Measurements from ENCODE around the gene STXBP1.

Gene STXBP1

DNA sequence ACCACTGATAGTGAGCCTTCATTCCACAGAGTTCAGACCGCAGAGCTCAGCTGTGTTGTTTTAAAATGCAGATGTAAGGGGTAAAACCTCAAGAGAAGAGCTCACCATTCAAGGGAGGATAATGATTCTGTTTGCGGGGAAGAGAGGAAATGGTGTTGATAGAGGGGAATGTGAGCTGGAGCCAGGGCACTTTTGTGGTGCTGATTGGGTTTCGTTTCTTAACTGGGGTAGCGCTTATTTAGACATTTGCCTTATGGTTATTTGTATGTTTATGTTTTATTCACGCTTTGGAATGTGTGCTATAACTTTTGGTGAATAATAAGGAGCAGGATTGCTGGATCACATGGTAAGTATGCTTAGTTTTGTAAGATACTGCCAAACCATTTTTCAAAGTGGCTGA lies 42.5 kb downstream of the STXBP1 start:
- no peak for DNase-seq (ENCODE audit: low read depth)

DNA sequence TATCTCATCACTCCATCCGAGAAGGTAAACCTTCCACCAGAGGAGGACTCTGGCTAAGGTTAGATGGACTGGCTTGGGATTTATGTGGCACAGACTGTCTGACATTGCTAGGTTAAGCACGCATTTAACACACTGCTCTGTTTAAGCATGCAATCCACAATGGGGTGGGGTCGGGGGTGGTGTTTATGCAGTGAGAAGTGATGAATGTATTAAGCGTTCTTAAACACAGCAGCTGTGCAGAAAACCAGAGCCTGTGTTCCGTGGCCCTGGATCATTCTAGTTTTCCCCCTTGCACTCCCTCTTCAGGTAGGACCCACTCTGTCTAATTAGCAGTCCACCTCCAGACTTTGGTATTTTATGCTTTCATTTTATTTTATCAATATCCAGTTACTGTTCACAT lies 46.4 kb downstream of the STXBP1 start:
- DNase-seq (ENCODE audit: low read depth): no peak

DNA sequence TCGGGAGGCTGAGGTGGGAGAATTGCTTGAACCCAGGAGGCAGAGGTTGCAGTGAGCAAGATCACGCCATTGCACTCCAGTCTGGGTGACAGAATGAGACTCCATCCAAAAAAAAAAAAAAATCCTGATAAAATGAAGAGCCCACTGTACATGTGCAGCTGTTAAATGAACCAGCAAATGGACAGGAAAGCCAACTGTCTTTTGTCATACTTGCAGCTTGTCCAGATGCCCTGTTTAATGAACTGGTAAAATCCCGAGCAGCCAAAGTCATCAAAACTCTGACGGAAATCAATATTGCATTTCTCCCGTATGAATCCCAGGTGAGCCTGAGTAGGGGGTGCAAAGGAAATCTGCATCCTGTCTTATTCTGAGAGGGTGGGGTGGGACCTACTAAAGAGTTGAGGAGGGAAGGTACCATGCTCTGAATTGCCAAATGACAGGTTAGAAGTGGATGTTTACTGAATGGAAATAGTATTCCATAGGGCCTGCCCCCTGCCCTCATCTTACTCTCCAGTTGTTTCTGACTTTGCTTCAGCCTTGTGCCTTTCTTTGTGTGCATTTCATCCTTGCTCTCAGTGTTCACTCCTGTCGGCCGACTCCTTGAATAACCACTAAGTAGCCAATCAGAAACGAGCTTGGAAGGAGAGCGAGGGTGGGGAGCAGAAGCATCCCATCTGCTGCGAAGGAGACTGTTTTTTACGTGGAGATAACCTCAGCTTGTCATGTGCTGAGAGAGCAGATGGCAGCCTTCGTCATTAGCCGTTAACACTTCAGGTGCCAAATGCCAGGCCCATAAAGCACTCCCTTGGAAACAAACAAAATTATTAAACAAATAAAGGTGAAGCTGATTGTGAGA lies 49.0 kb downstream of the STXBP1 start:
- DNase-seq (ENCODE audit: low read depth): no peak

DNA sequence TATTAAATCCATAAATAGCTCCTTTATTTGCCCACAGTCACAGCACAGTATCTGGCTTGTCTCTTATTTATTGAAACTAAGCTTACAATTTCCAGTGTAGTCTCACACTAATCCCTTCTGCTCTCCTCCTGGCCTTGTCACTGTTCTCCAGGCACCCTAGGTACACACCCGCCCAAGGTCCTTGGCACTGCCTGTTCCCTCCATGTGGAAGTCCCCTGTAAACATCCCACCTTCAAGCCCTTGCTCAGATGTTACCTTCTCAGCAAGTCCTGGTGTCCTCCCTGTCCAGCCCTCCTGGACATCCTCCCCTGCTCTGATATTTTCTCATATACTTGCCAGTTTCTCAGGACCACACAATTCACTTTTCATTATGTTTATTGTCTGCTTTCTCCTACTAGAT lies 50.5 kb downstream of the STXBP1 start:
- no peak for DNase-seq (ENCODE audit: low read depth)

- no peak for DNase-seq (ENCODE audit: low read depth)
These were observed 52.2 kb downstream of the STXBP1 start for GRCh38 chr9:127664324-127664677.

GRCh38 chr9:127664678-127665507 lies 52.8 kb downstream of the STXBP1 start:
- DNase-seq (ENCODE audit: low read depth): peak; percentile 41

DNA sequence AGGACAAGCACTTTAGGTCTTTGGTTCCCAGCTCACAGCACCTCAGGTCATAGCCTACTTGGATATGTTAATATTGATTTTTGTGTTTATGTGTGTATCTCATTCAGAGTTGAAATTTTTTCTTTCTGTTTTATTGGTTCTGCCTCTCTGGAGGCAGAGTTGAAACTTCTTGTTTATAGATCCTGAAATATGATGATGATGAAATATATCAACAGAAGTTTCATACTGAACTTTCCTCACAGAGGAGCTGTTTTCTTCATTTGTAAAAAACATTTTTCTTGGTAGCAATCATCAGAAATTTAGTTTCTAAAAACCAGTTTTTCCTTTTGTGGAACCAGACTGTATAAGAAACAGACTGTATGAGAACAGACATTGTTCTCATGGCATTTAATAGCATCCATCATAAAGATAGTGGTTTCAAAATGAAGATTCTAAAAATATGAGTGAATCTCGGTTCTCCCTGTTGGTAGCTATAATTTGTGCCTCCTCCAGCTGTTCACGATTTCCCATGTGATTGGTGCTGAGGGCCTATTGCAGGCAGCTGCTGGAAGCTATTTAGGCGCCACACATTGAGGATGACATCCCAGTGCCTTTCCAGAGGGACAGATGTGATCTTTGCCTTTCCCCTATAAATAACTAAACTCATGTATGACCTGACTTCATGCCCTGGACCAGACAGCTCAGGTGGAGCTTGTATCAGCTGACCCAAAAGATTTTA lies 55.2 kb downstream of the STXBP1 start:
- DNase-seq (ENCODE audit: low read depth): no peak

- DNase-seq (ENCODE audit: low read depth): no peak
These were observed 55.8 kb downstream of the STXBP1 start for GRCh38 chr9:127667906-127668305.

DNA sequence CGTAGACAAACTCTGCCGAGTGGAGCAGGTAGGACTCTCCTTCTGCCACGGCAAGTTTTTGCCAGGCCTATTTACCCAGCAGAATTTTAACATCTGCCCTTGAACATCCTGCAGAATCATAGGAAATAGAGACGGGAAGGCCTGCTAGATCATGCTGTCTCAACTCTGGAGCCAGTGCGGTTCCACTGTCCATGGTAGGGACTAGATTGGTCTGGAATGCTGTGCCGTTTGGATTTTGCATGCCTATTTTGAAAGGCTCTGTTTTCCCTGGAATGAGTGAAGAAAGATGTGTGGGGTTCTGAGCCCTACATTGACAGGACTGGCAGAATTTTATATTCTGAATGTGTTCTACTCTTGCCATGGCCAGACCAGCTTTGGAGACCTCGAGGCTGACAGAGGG lies 61.2 kb downstream of the STXBP1 start:
- DNase-seq (ENCODE audit: low read depth): no peak

- no peak for DNase-seq (ENCODE audit: low read depth)
These were observed 64.6 kb downstream of the STXBP1 start for GRCh38 chr9:127676638-127677037.

- DNase-seq (ENCODE audit: low read depth): no peak
These were observed 67.4 kb downstream of the STXBP1 start for GRCh38 chr9:127679506-127679905.

- DNase-seq (ENCODE audit: low read depth): no peak
These were observed 68.1 kb downstream of the STXBP1 start for GRCh38 chr9:127680226-127680625.

DNA sequence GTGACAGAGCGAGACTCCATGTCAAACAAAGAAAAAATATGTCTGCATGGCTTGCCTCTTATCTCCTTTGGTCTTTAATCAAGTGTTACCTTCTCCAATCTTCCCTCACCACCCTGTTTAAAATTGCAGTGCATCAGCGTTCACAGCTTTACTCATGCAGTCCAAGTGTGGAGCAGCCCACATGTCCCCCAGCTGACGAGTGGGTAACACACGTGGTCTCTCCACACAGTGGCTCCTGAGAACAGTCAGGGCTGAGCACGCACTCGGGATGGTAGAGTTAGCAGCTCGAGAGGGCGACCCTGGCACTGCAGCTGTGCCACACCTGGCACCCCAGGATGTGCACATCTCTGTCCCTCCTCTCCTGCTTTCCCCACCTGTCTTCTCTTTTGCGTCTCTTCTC lies 68.8 kb downstream of the STXBP1 start:
- DNase-seq (ENCODE audit: low read depth): no peak

- no peak for DNase-seq (ENCODE audit: low read depth)
These were observed 70.5 kb downstream of the STXBP1 start for GRCh38 chr9:127682351-127683136.

DNA sequence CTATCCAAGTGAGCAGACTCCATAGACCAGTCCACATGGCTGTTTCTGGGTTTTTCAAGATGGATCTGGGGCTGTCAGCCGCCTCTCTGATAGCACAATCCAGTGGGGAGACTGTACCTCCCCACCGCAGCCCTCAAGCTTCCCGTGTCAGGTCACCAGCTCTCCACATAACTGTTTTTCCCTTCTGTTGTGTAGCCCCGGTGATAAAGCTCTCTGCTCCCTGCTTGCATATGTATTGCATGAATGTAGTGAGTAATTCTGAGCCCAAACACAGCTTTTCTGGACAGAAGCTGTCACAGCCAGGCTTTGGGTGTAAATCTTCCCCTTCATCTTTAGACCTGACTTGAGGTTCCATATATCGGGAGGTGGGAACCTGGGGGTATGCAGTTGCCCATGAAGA lies 71.6 kb downstream of the STXBP1 start:
- peak; percentile 71 for DNase-seq (ENCODE audit: low read depth)

- peak; percentile 39 for DNase-seq (ENCODE audit: low read depth)
These were observed 72.5 kb downstream of the STXBP1 start for GRCh38 chr9:127684576-127684975.

GRCh38 chr9:127686461-127687393 lies 74.7 kb downstream of the STXBP1 start:
- no peak for DNase-seq (ENCODE audit: low read depth)

DNA sequence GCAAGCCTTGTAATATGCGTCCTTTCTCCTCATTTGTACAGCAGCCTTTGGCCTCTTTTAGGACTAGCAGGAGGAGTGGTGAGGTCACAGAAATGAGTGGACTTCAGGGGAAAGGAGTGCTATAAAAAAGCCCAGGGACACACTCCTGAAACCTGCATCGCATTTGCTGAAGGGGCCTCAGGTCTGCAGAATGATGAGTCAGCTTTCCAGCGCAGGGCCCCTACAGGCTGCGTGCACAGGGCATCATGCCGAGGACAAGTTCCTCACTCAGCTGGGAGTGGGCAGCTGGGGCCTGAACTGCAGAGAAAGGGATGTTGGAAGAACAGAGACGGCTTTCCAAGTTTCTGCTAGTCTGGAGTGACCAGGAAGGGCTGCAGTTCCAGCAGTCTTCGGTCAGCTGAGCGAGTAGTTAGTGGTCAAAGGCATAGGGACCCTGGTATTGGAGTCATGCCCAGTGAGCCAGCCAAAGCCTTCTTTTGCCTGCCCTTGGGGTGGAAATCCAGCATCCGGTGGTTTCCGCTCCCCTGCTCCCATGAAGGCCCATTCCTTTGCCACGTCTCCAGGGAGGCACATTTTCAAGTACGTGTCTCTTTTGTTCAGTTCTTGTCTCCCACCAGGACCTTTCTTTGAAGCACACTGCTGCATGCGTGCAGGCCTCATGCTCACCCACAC lies 77.4 kb downstream of the STXBP1 start:
- DNase-seq (ENCODE audit: low read depth): no peak

DNA sequence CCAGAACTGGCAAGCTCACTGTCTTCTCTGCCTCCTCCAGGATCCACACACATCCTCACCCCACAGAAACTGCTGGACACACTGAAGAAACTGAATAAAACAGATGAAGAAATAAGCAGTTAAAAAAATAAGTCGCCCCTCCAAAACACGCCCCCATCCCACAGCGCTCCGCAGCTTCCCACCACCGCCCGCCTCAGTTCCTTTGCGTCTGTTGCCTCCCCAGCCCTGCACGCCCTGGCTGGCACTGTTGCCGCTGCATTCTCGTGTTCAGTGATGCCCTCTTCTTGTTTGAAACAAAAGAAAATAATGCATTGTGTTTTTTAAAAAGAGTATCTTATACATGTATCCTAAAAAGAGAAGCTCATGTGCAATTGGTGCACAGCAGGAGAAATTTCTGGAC lies 78.7 kb downstream of the STXBP1 start:
- DNase-seq (ENCODE audit: low read depth): no peak

DNA sequence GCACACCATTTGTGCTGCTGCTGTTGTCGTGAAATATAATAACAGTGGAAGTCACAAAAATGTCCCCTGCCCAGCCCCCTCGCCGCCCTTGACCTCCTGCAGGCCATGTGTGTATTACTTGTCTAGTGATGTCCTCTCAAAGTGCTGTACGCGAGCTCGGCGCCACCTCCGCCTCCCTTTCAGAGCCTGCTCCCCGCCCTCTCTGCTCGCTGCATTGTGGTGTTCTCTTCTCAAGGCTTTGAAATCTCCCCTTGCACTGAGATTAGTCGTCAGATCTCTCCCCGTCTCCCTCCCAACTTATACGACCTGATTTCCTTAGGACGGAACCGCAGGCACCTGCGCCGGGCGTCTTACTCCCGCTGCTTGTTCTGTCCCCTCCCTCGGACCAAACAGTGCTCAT lies 80.0 kb downstream of the STXBP1 start:
- no peak for DNase-seq (ENCODE audit: low read depth)

Data from GM04504 (cell line).